CD8-positive, alpha-beta memory T cell (primary cell): Measurements from ENCODE around the gene CD300LD. TPM values are rescaled to one million over a fixed set of nuclear protein-coding genes. Genes with fewer than 3 reads are reported as not detected.

Source experiments
- CTCF ChIA-PET: fragments of 350-600 bp; sonication (Branson Sonifier 250); formaldehyde crosslinking; loops from one replicate; lab custom pipeline; 2021; ENCODE audit warnings: antibody characterized with exemption; lab: Charles Lee
- POLR2A ChIA-PET: fragments of 350-600 bp; sonication (Branson Sonifier 250); formaldehyde crosslinking; loops from one replicate; lab custom pipeline; 2021; ENCODE audit warnings: antibody characterized with exemption; lab: Charles Lee
- DNase-seq, 5 donors: peaks; one replicate each; pipeline versions ENCODE4 v3.0.0 to v3.0.0-alpha.2; 2020 to 2022; ENCODE audit warnings: mixed read lengths in 1 of 5
- H3K27ac ChIP-seq: one replicate; pipeline ENCODE4 v1.7.0; 2013; ENCODE audit warnings: low read depth, mild to moderate bottlenecking, low read length, moderate library complexity
- H3K27me3 ChIP-seq: 2 replicates; pipeline ENCODE4 v1.7.0; 2013; ENCODE audit warnings: low read length, mild to moderate bottlenecking; ENCODE audit not compliant: insufficient read depth, poor library complexity, severe bottlenecking
- H3K36me3 ChIP-seq: 2 replicates; pipeline ENCODE4 v1.7.0; 2013; ENCODE audit warnings: mild to moderate bottlenecking, low read length, moderate library complexity; ENCODE audit not compliant: insufficient read depth
- H3K4me1 ChIP-seq: 2 replicates; pipeline ENCODE4 v1.7.0; 2013; ENCODE audit warnings: mild to moderate bottlenecking, low read length, moderate library complexity; ENCODE audit not compliant: insufficient read depth
- H3K4me3 ChIP-seq: 2 replicates; pipeline ENCODE4 v1.7.0; 2013; ENCODE audit warnings: mild to moderate bottlenecking, low read length
- H3K9me3 ChIP-seq: 2 replicates; pipeline ENCODE4 v1.7.0; 2013; ENCODE audit warnings: mild to moderate bottlenecking, low read length
- H3K27ac Mint-ChIP-seq, 8 donors: one replicate each; pipeline ENCODE4 v1.8.0; 2020 to 2021; ENCODE audit warnings: mixed read lengths in 8 of 8, mild to moderate bottlenecking in 6 of 8, inconsistent platforms in 3 of 8, moderate library complexity in 3 of 8
- H3K27me3 Mint-ChIP-seq, 2 donors: one replicate each; pipeline ENCODE4 v1.8.0; 2020 to 2021; ENCODE audit warnings: mixed read lengths in 2 of 2, mild to moderate bottlenecking in 1 of 2, moderate library complexity in 1 of 2
- H3K36me3 Mint-ChIP-seq, 3 donors: one replicate each; pipeline ENCODE4 v1.8.0; 2020 to 2021; ENCODE audit warnings: mixed read lengths in 3 of 3, inconsistent platforms in 1 of 3, mild to moderate bottlenecking in 1 of 3
- H3K4me1 Mint-ChIP-seq, 3 donors: one replicate each; pipeline ENCODE4 v1.8.0; 2020 to 2021; ENCODE audit warnings: mixed read lengths in 3 of 3, inconsistent platforms in 1 of 3, mild to moderate bottlenecking in 1 of 3
- H3K4me3 Mint-ChIP-seq, 7 donors: one replicate each; pipeline ENCODE4 v1.8.0; 2020 to 2021; ENCODE audit warnings: mixed read lengths in 7 of 7, mild to moderate bottlenecking in 6 of 7, moderate library complexity in 4 of 7, inconsistent platforms in 2 of 7
- H3K9me3 Mint-ChIP-seq, 5 donors: one replicate each; pipeline ENCODE4 v1.8.0; 2020 to 2022; ENCODE audit warnings: mixed read lengths in 5 of 5, mild to moderate bottlenecking in 3 of 5, moderate library complexity in 2 of 5, inconsistent platforms in 1 of 5
- polyA plus RNA-seq: library from polyadenylated mRNA; unstranded; fragments of 300-500 nt; fragmentation: Illumina TruSeq; gene quantifications from one replicate; pipeline ENCODE4 v1.2.3, GENCODE V29; 2021
- total RNA-seq, 2 experiments: library from RNA; stranded (reverse); gene quantifications; one replicate each; pipeline ENCODE4 v1.2.3, GENCODE V29; 2021

CD300LD gene
- total and polyA plus RNA-seq, 3 experiments from 2014 or later, result not detected

- no peak overlapping the region for H3K4me3 Mint-ChIP-seq
- H3K4me1 Mint-ChIP-seq, result peaks cover 0 to 5% (median 2%) of the 10 kb centered on the region in 3 donors
- no peaks in the 10 kb centered on the region for H3K36me3 ChIP-seq
- H3K4me1 ChIP-seq, result peaks cover 15% of the 10 kb centered on the region
- no peak overlapping the region for H3K27ac Mint-ChIP-seq
- ChIA-PET CTCF (no interaction called here), POLR2A (interaction anchor here (0.7 kb wide), 1 partner anchor 105 kb away, joined by 5 read pairs; no protein-coding TSS in a partner anchor)
- no peak overlapping the region for H3K4me3 ChIP-seq
- H3K9me3 ChIP-seq, result no peaks in the 10 kb centered on the region
- no peak overlapping the region for H3K27ac ChIP-seq
- H3K27me3 Mint-ChIP-seq, result peaks cover 32 to 70% of the 10 kb centered on the region in 2 donors
- peaks cover 0 to 1% (median 0%) of the 10 kb centered on the region in 5 donors for H3K9me3 Mint-ChIP-seq
- DNase-seq, result no peak
- no peaks in the 10 kb centered on the region for H3K36me3 Mint-ChIP-seq
- H3K27me3 ChIP-seq, result peaks cover 7% of the 10 kb centered on the region
These were observed 5.1 kb upstream of the CD300LD start for GRCh38 chr17:74597069-74597790.

- Mint-ChIP-seq H3K4me3 (no peak overlapping the region), H3K27me3 (peaks cover 32 to 72% of the 10 kb centered on the region in 2 donors), H3K9me3 (peaks cover 0 to 1% (median 0%) of the 10 kb centered on the region in 5 donors), H3K4me1 (peaks cover 0 to 8% (median 4%) of the 10 kb centered on the region in 3 donors), H3K27ac (no peak overlapping the region), H3K36me3 (no peaks in the 10 kb centered on the region)
- peaks cover 5% of the 10 kb centered on the region for H3K27me3 ChIP-seq
- no peak for DNase-seq
- H3K27ac ChIP-seq, result no peak overlapping the region
- H3K9me3 ChIP-seq, result no peaks in the 10 kb centered on the region
- H3K36me3 ChIP-seq, result no peaks in the 10 kb centered on the region
- H3K4me1 ChIP-seq, result peaks cover 15% of the 10 kb centered on the region
- ChIA-PET POLR2A (no interaction called here), CTCF (no interaction called here)
- H3K4me3 ChIP-seq, result no peak overlapping the region
These were observed 3.1 kb upstream of the CD300LD start for GRCh38 chr17:74595037-74595750.

- no peak overlapping the region for H3K4me3 ChIP-seq
- Mint-ChIP-seq H3K4me1 (peaks cover 0 to 4% (median 4%) of the 10 kb centered on the region in 3 donors), H3K36me3 (no peaks in the 10 kb centered on the region), H3K9me3 (peaks cover 0 to 1% (median 0%) of the 10 kb centered on the region in 5 donors), H3K4me3 (no peak overlapping the region), H3K27me3 (peaks cover 17 to 67% of the 10 kb centered on the region in 2 donors), H3K27ac (no peak overlapping the region)
- H3K9me3 ChIP-seq, result no peaks in the 10 kb centered on the region
- peaks cover 6% of the 10 kb centered on the region for H3K4me1 ChIP-seq
- H3K36me3 ChIP-seq, result no peaks in the 10 kb centered on the region
- no peaks in the 10 kb centered on the region for H3K27me3 ChIP-seq
- POLR2A ChIA-PET, result interaction anchor here (0.6 kb wide), 1 partner anchor 8 kb away, joined by 4 read pairs; no protein-coding TSS in a partner anchor
- DNase-seq, result no peak
- CTCF ChIA-PET, result no interaction called here
- H3K27ac ChIP-seq, result no peak overlapping the region
These were observed 580 bp downstream of the CD300LD start for GRCh38 chr17:74591503-74591902.

- ChIA-PET CTCF (no interaction called here), POLR2A (no interaction called here)
- Mint-ChIP-seq H3K27me3 (peaks cover 5 to 47% of the 10 kb centered on the region in 2 donors), H3K9me3 (no peaks in the 10 kb centered on the region), H3K27ac (no peak overlapping the region), H3K4me3 (no peak overlapping the region), H3K4me1 (no peaks in the 10 kb centered on the region), H3K36me3 (no peaks in the 10 kb centered on the region)
- H3K4me3 ChIP-seq, result no peak overlapping the region
- H3K27me3 ChIP-seq, result no peaks in the 10 kb centered on the region
- H3K36me3 ChIP-seq, result no peaks in the 10 kb centered on the region
- no peak for DNase-seq
- no peaks in the 10 kb centered on the region for H3K4me1 ChIP-seq
- no peak overlapping the region for H3K27ac ChIP-seq
- H3K9me3 ChIP-seq, result no peaks in the 10 kb centered on the region
These were observed 6.4 kb downstream of the CD300LD start for GRCh38 chr17:74585711-74586110.

- Mint-ChIP-seq H3K9me3 (no peaks in the 10 kb centered on the region), H3K27ac (no peak overlapping the region), H3K4me1 (peaks cover 7 to 9% (median 9%) of the 10 kb centered on the region in 3 donors), H3K36me3 (no peaks in the 10 kb centered on the region), H3K27me3 (peaks cover 7 to 34% of the 10 kb centered on the region in 2 donors), H3K4me3 (no peak overlapping the region)
- POLR2A ChIA-PET, result no interaction called here
- DNase-seq, result no peak
- Histone ChIP-seq H3K27me3 (no peaks in the 10 kb centered on the region), H3K9me3 (no peaks in the 10 kb centered on the region), H3K4me1 (peaks cover 7% of the 10 kb centered on the region), H3K4me3 (no peak overlapping the region), H3K36me3 (no peaks in the 10 kb centered on the region), H3K27ac (no peak overlapping the region)
- CTCF ChIA-PET, result no interaction called here
These were observed 7.6 kb downstream of the CD300LD start for GRCh38 chr17:74584292-74585060.

GRCh38 chr17:74582633-74583032 is 9.4 kb downstream of the CD300LD start:
- Mint-ChIP-seq H3K9me3 (no peaks in the 10 kb centered on the region), H3K27ac (no peak overlapping the region), H3K4me1 (peaks cover 9 to 14% (median 13%) of the 10 kb centered on the region in 3 donors), H3K36me3 (no peaks in the 10 kb centered on the region), H3K27me3 (peaks cover 7 to 25% of the 10 kb centered on the region in 2 donors), H3K4me3 (no peak overlapping the region)
- H3K27me3 ChIP-seq, result no peaks in the 10 kb centered on the region
- no peak overlapping the region for H3K27ac ChIP-seq
- no peak for DNase-seq
- H3K4me3 ChIP-seq, result no peak overlapping the region
- H3K36me3 ChIP-seq, result no peaks in the 10 kb centered on the region
- ChIA-PET CTCF (no interaction called here), POLR2A (no interaction called here)
- H3K4me1 ChIP-seq, result peaks cover 7% of the 10 kb centered on the region
- no peaks in the 10 kb centered on the region for H3K9me3 ChIP-seq

GRCh38 chr17:74579900-74580299 is 12.2 kb downstream of the CD300LD start:
- H3K4me1 Mint-ChIP-seq, result peaks cover 9 to 14% (median 13%) of the 10 kb centered on the region in 3 donors
- CTCF ChIA-PET, result no interaction called here
- Histone ChIP-seq H3K27me3 (no peaks in the 10 kb centered on the region), H3K36me3 (no peaks in the 10 kb centered on the region), H3K27ac (no peak overlapping the region), H3K4me1 (peaks cover 7% of the 10 kb centered on the region), H3K4me3 (no peak overlapping the region), H3K9me3 (no peaks in the 10 kb centered on the region)
- H3K36me3 Mint-ChIP-seq, result no peaks in the 10 kb centered on the region
- H3K27me3 Mint-ChIP-seq, result peaks cover 9 to 32% of the 10 kb centered on the region in 2 donors
- H3K4me3 Mint-ChIP-seq, result peak overlapping the region in 1 of 7 donors; percentile 13
- no peak for DNase-seq
- H3K27ac Mint-ChIP-seq, result no peak overlapping the region
- POLR2A ChIA-PET, result no interaction called here
- H3K9me3 Mint-ChIP-seq, result peaks cover 0 to 2% (median 0%) of the 10 kb centered on the region in 5 donors
